GM19328 (cell line): ENCODE data around the gene SIRT2.

Experiments used
- ATAC-seq: cut with Tn5 transposase; IDR thresholded peaks from one replicate; pipeline ENCODE4 v1.9.1; 2021; ENCODE audit warnings: mild to moderate bottlenecking, moderate library complexity; ENCODE audit not compliant: unreplicated experiment

The SIRT2 gene

DNA sequence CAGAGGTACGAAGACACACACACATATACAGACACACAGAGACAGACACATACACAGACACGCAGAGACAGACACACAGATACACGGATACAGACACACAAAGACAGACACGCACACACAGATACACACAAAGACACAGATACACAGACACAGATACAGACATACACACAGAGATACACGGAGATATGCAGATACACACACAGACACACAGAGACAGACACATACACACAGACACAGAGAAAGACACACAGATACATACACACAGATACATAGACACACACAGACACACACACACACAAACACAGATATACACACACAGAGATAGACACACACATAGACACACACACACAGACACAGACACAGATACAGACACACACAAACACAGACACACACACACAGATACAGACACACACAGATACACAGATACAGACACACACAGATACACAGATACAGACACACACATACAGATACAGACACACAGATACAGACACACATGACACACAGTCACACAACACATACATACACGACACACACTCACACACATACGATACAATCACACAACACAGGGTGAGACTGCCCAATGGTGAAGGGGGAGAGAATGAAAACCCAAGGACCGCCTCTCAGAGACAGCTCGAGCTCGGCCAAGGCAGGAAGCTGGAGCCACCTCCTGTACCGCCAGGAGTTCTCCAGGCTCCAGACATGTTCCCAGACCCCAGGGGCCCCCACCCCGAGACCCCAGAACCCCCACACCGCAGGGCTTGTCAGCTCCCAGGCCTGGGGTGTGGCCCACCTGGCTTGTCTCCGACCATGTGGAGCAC, 21.4 kb upstream of the SIRT2 start:
- ATAC-seq = no peak

DNA sequence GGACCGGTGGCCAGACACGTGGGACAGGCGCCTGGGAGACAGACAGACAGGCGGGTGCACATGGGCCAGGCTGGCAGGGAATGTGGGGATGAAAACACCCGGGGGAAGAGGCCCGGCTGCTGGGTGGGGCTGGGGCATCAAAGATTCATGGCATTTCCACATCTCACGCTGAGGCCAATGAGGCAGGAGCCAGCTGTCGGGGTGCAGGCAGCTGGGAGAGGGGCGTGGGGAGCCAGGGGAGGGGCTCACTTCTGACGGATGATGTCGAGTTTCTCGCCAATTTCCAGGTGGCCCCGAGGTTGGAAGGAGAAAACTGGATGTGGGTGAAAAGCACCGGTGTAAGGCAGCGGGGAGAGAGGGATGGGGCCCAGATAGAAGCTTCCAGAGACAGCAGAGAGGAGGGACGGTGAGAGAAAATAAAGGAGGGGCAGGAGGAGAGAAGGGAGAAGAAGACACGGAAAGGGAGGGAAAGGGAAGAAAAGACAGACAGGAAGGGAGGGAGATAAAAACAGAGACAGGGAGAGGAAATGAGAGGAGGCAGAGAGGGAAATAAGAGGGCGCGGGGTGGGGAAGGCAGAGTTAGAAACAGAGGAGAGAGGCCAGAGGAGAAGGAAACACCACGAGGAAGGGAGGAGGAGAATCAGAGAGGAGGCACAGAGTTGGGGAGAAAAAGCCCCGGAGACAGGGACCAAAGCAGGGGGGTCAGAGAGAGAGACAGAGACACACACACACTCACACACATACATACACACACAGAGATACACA, 20.6 kb upstream of the SIRT2 start:
- no peak for ATAC-seq

DNA sequence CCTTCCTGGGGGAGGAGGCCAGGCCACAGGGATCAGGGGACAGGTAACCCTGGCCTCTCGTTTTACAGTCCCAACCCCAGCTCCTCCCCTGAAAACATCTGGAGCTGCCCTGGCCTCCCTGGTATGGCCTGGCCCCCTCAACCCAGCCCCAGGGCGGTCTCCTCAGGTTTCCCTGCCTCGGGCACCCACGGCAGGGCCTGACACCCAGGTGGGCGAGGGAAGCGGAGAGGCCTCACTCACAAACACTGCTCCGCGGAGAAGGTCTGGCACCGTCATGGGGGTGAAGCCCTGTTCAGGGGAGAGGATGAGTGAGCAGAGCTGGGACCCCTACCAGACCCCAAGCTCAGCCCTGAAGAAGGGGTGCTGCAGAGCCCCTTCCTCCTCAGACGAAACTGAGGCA, 19.1 kb upstream of the SIRT2 start:
- ATAC-seq = no peak

DNA sequence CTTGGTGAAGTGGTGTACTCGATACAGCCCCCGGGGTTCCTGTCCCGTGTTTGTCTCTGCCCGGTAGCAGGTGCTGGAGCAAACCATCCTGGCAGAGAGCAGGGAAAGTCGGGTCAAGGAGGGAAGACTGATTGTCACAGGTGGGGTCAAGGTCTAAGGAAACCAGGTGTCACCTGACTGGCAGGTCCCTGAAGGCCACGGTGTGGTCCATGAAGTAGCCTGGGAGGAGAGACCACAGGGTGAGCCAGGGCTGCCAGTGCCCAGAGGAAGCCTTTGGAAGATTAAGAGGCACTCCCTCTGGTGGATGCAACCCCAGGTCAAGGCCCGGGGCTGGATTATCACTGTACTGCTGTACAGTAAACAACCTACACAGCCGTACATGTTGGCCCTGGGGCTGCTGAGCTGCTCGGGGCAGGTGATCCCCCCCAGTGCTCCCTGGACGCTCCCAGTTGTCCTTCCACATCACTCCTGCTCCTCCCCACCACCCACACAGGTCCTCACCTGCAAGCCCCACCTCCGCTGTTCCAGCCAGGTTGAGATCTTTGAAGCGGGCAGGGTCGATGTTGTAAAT, 18.6 kb upstream of the SIRT2 start:
- no peak for ATAC-seq

DNA sequence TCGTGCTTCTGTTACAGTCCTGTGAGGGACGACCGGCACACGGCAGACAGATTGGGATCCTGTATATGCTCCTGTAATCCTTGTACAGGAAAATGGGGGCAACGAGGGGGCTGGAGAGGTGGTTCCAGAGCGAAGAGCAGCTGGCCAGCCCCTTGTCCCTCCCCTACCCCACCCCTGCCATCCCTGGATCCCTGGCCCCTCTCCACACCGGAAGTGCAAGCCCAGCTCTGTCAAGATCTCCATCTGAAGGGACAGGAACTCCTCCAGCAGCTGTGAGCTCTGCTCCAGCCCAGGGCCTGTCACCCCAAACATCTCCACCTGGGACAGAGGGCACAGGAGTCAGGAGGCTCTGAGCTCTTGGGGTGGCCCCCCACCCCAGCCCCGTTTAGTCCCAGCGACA, 18.1 kb upstream of the SIRT2 start:
- ATAC-seq = no peak

DNA sequence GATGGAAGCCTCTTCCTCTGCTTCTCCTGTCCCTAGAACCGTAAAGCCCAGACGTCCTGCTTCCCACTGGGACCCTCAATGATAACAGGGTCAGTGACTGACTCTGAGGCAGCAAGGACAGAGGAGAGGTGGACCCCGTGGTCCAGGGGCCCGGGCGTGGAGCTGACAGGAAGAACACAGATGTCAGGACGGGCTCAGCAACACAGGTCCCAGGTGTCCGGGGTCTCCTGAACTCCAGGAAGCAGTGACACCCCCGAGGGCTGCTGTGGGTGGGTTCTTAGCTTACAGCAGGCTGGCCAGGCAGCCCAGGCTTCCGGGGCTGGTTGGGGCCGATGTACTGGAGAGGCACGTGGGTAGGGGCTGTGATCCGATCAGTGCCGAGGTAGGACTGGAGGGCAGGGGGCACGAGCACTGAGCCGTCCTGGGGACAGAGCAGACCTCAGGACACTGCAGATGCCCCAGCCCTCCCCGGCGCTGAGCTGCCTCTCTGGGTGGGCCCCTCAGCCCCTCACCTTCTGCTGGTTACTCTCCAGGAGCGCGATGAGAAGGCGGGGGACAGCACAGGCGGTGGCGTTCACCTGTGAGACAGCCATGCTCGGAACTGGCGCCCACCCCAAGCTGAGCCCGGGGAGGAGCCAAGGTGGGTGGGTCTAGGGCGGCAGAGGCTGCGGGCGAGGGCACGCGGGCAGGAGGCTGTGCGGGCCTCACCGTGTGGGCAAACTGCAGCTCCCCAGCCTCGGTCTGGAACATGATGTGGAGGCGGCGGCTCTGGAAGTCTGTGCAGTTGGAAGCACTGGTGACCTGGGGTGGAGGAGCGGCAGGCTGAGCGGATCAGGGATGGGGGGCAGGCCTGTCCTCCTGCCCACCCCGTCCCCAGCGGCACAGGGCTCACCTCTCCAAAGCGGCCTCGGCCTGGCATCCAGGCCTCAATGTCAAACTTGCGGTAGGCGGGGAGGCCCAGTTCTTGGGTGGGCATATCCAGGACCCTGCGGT, 16.2 kb upstream of the SIRT2 start:
- no peak for ATAC-seq

DNA sequence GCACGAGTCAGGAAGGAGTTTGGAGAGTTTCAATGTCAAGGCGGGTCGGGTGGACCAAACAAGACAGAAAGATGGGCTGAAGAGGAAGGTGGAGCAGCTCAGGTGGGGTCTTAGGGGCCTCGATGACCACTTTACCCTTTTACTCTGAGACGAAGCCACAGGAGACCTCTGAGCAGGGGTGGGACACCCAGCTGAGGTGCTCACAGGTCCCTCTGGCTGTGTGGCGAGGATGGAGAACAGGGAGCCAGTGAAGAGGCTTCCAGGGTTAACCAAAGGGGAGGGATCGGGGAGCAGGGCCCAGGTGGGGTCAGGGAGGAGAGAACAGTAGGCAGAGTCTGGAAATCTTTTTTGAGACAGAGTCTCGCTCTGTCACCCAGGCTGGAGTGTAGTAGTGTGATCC, 14.5 kb upstream of the SIRT2 start:
- ATAC-seq = no peak

DNA sequence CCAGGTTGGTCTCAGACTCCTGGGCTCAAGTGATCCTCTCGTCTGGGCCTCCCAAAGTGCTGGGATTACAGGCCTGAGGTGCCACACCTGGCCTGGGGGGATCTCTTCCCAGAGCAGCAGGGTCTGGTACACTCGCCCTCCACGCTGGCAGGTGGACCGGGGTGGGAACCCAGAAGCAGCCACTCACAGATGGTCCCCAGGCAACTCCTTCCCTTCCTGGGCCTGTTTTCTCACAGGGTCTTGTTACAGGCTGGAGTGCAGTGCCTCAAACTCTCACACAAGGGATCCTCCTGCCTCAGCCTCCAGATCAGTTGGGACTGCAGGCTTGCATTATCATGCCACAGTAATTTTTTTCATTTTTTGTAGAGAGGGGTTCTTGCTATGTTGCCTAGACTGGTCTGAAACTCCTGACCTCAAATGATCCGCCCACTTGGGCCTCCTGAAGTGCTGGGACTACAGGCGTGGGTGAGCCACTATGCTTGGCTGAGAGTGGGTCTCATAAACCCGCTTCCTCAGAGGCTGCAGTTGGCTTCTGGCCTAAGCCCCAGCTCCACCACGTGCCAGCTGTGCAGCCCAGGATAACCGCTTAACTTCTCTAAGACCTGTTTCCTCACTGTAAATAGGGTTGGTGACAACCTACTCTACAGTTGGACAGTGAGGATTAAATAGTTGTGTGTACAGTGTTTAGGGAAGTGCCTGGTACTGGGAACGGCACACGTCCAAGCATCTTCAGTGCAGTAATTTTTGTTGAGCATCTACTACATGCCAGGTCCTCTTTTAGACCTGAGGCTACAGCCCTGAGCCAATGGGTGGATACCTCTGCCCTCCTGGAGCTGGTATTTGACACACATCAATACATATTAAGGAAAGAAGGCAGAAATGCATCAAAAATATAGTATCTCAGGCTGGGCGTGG, 13.4 kb upstream of the SIRT2 start:
- no peak for ATAC-seq

DNA sequence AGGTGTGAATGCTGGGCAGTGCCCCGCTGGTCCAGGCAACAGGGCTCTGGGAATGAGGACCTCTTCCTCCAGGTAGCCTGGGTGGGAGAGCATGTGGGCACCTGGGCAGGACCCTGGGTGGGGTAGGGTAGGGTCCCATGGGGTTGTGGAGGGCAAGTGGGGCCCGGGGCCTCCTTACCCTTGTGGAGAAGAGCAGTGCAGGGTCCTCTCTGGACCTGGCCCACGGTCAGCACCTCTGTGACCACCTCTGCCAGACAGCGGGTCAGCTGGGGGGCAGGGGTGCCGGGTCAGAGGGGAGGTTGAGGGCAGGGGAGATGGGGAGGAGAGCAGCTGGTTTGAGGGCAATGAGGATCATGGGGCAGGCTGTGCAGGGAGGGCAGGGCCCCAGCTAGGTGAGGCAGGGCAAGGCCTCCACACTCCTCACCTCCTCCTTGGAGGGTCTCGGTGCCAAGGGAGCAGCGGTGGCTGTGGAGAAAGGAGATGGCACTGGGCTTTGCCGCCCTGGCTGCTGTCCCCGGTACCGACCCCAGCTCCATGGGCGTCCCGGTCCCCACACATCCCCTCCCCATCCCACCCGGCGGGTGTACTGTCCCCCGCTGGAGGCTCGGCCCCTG, 12.1 kb upstream of the SIRT2 start:
- ATAC-seq = no peak

DNA sequence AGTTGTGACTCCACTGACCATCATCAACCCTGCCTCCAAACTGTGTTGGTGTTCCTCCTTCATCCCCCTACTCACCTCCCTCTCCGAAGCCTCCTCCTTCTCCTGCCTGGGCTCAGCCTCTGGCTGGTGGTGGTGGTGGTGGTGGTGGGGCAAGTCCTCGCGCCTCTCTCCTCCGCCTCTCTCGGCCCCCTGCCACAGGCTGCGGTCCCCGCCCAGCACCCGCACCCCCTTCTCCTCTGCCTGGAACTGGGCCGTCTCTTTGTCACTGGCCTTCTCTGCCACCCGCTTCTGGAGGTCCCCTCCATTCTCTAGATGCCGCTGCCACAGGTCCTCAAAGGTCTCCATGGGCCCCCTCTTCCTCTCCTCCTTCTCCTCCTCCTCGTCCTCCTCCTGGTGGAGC, 11.1 kb upstream of the SIRT2 start:
- ATAC-seq = no peak

DNA sequence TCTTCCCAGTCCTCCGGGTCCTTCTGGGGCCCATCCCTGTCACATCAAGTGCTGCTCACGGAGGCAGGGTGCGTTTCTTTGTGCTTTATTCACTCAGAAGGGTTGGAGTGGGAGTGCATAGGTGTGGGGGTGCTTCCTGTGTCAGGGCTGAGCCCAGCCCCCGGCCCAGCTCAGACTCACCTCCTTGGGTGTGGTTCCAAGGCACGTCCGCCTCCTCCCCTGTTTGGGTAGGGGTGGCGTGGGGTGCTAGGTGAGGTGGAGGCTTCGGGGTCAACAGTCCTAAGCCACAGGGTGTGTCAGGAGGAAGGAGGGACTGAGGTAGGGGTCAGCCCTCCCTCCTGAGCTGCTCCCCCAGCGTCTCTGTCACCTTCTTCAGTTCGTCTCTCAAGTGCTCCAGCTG, 9.5 kb upstream of the SIRT2 start:
- ATAC-seq = no peak

DNA sequence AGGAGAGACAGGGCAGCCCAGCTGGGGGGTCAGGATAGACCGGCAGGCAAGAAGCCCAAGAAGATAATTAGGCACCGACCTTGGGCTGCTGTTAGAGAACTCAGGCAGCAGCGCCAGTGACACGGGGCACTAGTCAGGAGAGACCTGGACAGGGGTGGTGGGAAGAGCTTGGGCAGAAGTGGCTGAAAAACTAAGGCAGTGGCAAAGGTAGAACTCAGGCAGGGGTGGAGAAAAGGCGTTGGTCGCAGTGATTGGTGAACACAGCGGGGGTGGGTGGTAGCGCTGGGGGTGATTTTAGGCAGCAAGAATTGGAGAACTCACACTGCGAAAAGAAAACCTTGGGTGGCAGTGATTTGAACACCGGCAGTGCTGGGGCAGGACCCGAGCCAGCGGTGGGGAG, 8.3 kb upstream of the SIRT2 start:
- ATAC-seq = no peak

DNA sequence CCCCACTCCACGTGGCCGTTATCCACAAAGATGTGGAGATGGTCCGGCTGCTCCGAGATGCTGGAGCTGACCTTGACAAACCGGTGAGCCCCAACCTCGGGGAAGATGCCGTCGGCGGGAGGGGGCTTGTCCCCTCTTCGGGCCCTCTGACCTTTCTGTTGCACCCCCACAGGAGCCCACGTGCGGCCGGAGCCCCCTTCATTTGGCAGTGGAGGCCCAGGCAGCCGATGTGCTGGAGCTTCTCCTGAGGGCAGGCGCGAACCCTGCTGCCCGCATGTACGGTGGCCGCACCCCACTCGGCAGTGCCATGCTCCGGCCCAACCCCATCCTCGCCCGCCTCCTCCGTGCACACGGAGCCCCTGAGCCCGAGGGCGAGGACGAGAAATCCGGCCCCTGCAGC, 7.8 kb upstream of the SIRT2 start:
- ATAC-seq = no peak

DNA sequence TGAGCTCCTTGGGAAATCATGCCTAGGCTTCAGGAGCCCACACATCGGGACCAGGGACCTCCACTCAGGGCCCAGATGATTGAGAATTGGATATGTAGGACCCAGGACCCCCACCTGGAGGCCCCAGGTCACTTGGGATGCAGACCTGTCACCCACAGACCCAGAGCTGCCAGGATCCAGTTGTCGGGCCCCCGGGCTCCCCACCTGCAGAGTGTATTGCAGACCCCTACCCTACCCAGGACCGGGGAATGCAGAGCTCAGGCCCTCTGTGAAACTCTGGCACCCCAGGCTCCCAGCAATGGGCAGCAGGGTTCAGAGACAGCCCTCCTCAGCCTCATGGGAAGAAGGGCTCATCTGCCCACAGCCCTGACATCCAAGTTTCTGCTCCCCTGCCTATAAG, 6.2 kb upstream of the SIRT2 start:
- ATAC-seq = no peak

DNA sequence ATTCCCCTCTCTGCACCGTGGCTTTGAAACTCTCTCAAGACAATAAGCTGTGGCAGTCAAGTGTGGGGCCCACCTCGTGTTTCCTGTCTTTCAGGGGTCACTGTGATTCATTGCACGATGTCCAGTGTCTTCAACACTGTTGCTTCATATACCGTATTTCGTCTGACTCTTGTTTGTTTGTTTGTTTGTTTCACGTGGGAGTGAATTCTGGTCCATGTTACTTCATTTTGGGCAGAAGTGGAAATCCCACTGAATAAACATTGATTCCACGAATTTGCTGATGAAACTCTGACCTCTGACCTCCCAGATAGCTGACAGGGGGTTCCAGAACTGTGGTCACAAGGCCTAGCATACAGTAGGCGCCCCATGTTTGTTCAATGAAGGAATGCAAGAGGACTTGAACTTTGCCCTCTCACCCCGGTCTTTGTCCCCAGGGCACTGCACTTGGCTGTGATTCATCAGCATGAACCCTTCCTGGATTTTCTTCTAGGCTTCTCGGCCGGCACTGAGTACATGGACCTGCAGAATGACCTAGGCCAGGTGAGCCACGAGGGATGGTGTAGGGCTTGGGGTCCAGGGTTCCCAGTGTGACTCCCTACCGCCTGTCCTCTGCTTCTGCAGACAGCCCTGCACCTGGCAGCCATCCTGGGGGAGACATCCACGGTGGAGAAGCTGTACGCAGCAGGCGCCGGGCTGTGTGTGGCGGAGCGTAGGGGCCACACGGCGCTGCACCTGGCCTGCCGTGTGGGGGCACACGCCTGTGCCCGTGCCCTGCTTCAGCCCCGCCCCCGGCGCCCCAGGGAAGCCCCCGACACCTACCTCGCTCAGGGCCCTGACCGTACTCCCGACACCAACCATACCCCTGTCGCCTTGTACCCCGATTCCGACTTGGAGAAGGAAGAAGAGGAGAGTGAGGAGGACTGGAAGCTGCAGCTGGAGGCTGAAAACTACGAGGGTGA, 5.4 kb upstream of the SIRT2 start:
- ATAC-seq = no peak

DNA sequence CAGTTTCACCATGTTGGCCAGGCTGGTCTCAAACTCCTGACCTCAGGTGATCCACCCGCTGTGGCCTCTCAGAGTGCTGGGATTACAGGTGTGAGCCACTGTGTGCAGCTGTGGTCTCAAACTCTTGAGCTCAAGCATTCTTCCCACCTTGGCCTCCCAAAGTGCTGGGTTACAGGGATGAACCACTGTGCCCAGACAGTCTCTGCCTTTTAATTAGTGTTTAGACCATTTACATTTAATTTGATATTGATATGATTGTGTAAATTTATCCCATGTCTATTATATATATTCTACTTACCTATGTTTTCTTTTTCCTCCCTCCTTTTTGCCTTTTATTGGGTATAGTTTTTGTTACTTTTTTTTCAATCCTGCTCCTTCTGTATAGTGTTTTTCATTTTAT, 2.3 kb upstream of the SIRT2 start:
- no peak for ATAC-seq

DNA sequence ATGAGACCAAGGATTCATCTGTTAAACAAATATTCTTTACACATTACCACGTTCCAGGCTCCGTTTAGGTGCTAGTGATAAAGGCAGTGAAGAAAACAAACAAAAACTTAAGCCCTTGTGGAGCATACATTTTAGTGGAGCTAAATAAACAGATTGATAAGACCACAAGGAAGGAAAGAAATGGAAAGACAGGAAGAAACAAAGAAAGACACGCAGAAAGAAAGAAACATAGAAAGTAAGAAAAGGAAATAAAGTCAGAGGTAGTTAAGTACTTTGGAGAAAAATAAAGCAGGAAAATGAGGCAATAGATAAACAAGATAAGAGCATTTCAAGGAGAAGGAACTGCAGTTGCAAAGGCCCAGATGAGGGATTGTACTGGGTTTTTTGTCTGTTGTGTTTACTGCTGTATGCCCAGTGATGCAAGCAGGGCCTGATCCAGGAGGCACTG, 1.3 kb upstream of the SIRT2 start:
- ATAC-seq = no peak

DNA sequence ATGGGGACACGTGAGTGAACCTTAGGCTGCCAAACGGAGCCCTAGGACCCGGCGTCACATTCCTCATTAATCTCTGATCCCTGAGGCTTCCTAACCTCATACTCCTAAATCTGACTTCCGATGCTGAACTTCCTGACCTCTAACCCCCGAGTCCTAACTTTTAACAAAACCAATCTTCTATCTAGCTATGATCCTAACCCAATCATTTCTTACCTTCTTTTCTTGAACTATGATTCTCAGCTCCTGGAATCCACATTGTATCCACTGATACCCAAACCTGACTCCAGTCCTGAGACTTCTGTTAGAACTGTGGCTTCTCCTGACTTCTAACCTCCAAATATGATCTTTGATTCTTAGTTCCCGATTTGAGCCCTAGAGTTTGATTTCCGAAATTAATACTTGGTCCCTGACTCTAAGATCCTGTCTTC, 798 bp upstream of the SIRT2 start:
- no peak for ATAC-seq
